Erythroblast (primary cell): ENCODE measurements around the gene FNDC3A.

Experiments
- GATA1 ChIP-seq: IDR thresholded peaks from 2 replicates; pipeline ENCODE4 v1.6.1; 2011; ENCODE audit warnings: low read depth, mild to moderate bottlenecking, control low read depth, low read length, moderate library complexity
- POLR2A ChIP-seq: IDR thresholded peaks from 2 replicates; pipeline ENCODE4 v1.6.1; 2011; ENCODE audit warnings: mild to moderate bottlenecking, low read length

DNA sequence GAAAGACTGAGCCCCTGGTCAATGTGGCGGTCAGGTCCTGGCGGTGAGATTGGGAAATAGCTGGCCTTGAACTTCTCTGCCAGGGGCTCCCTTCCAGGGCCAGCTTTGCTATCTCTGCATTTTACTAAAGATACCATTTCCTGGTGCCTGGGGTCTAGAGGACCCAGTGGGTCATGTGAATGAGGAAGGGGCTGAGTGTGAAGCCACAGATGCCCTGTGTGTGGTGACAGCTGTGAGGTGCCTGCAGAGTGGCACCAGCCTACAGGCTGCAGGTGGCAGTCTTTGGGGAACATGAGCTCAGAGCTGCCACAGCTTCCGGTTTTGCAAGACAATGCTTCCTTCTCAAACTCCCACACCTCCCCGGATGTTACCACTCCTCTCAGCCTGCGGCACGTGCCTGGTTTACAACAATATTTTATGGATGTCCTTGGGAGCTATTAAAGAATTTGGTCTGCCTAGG lies 239.2 kb downstream of the FNDC3A start:
- no peak for TF ChIP-seq POLR2A
- no peak for TF ChIP-seq GATA1
